GM04504 (cell line): ENCODE measurements around the gene TRIM65.

ENCODE experiments used
- DNase-seq: peaks from one replicate; pipeline ENCODE4 v3.0.0-alpha.2; 2012; ENCODE audit warnings: low read depth

The TRIM65 gene

DNA sequence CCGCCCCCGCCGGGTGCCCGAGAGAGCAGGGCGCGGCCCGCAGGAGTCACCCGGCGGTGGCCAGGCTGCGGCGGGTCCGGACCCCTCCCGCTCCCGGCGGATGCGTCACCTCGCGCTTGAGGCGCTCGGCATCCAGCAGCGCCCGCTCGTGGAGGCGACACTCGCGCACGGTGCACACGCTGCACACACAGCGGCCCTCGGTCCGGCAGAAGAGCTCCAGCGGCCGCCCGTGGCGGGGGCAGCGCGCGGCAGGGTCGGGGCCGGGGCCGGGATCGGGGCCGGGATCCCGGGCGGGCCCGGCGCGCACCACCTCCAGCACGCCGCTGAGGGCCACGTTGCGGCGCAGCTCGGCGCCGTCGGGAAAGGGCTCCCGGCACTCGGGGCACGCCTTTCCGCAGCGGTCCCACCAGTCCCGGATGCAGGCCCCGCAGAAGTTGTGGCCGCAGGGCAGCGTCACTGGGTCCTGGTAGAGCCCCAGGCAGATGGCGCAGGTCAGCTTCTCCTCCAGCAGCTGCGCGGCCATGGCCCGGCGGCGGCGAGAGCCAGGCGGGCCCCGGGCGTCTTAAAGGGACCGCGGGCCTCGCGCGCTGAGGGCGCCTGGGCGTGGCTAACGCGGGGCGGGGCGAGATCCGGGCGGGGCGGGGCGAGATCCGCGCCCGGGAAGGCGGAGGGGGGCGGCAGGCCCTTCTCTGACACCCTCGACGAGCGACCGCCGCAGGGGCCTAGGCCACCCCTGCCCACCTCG, at the start of gene TRIM65:
Gene TRIM65, minus strand, starts transcription at position 537 of the 745 bp plus-strand sequence. Its CDS starts 14 bp downstream, at position 523.
- DNase-seq: peak; percentile 66

DNA sequence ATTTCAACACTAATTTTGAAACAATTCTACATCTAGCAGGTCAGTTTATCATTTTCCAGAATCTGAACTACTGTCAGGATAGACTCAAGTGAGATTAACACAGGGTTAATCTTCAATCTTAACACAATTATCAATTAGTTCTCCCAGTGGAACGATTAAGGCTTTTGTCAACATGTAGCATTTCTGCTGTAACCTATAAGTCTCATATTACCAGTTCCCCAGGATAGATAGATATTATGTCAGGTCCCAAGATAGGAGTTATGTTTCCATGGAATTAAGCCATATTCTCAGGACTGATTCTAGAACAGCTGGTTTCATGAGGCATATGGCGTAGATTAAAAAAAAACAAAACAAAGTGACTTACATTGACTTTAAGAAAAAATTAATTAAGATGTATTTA, 48.5 kb upstream of the TRIM65 start:
- no peak for DNase-seq

GRCh38 chr17:75943491-75943890, 46.7 kb upstream of the TRIM65 start:
- no peak for DNase-seq

DNA sequence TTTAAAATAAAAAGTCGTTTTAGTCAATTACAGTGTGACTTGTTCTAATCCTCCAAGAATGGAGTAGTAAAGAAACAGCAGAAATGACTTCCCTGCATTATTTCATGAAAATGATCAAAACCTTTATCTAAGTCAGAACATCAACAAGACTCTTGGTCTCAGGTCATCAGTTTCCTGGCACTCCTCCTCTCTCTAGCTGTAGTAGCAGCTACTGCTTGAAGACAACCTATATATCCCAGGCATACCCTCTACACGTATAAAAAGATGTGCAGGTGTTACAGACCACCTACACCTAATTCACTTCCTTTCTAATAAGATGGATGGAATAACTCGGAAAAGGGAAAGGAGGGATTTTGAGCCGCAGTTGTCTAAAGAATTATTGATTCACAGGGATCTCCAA, 45.7 kb upstream of the TRIM65 start:
- no peak for DNase-seq

- no peak for DNase-seq
These were observed 44.7 kb upstream of the TRIM65 start for GRCh38 chr17:75941442-75941819.

DNA sequence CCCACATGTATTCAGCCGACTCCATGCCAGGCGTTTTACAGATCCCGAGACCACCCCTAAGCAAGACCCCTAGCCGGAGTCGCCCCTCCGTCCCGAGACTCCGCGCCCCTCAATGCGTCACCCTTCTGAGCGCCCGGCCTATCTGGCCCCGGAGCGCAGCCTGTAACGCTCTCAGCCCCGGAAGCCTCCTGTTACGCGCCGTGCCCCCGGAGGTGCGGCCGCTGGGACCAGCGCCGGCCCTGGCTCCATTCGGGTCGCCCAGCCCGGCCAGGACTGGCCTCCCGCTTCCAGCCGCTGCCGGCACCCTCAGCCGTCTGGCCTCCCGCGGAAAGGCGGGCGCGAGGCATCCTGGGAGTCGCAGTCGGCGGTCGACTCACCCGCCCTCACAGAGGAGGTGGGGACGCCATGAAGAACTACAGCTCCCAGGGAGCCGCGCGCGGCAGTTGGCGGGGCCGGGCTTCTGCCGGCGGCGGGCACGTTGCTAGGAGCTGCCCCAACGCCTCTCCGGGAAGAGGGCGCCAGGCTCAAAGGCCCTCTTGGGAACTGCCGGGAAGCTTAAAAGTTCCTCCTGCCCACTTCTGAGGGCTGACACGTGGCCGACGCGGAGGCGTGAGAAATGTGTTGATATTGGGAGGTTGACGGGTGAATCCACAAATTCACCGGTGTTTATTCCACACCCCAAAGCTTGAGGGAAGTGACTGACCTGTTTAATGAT, 44.1 kb upstream of the TRIM65 start, which contains the start of gene FBF1:
Gene FBF1, minus strand, starts transcription at position 316 of the 715 bp plus-strand sequence. CDS start 2,893 bp downstream, outside the sequence.
- DNase-seq: peak; percentile 92

GRCh38 chr17:75937652-75938051, 40.9 kb upstream of the TRIM65 start:
- DNase-seq: no peak

- no peak for DNase-seq
These were observed 37.1 kb upstream of the TRIM65 start for GRCh38 chr17:75933808-75934207.

DNA sequence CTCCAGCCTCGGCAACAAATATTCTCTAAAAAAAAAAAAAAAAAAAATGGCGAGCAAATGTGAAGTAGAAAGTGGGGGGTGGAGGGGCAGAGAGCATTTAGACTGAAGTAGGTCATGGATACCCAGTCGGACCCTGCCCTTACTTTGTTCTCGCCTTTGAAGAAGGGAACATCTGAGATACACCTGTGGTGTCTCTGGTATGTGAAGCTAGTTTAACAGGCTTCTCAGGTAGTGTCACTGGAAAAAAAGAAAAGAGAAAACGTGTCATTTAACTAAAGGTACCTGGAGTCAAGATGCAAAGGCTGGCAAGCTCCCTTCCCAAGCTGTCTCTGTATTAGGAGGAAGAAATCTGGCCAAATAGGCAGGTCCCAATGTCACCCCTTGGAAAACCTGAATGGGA, 36.1 kb upstream of the TRIM65 start:
- DNase-seq: no peak

GRCh38 chr17:75931062-75931461, 34.3 kb upstream of the TRIM65 start:
- DNase-seq: no peak

GRCh38 chr17:75927286-75927922, 30.7 kb upstream of the TRIM65 start:
- no peak for DNase-seq

DNA sequence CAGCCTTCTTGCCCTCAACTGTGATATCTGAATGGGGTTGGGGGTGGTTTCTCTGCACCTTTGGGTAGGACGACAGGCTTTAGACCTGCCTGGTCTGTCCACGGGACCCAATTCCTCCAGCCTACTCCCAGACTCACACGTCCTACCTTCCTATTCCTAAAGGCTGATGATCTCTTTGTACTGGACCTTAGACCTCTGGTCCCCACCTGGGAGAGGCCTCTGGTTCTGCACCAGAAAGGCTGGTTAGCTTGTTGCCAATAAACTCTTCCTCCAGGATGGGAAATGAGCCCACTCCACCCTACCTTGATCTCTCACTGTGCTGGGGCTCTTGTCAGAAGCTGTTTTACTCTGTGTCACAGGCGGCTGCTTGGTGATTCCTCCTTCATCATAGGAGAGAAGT, 29.7 kb upstream of the TRIM65 start:
- no peak for DNase-seq

DNA sequence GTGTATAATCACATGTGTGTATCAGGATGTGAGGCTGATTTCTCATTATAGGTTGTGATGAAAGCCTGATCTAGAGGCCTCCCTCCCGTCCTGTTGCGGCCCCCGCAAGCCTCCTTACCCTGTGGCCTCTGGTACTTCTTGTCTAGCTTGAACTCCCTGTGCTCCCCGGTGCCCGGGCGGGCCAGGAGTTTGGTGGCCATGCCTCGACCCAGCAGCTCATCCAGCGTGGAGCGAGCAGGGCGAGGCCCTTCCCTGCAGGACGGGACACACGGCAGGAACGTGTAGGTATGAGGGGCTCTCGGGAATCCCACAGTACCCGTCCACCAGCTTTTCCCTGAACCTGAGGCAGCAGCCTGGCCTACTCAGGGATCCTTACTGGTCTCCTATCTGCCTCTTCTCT, 29.2 kb upstream of the TRIM65 start:
- DNase-seq: no peak

DNA sequence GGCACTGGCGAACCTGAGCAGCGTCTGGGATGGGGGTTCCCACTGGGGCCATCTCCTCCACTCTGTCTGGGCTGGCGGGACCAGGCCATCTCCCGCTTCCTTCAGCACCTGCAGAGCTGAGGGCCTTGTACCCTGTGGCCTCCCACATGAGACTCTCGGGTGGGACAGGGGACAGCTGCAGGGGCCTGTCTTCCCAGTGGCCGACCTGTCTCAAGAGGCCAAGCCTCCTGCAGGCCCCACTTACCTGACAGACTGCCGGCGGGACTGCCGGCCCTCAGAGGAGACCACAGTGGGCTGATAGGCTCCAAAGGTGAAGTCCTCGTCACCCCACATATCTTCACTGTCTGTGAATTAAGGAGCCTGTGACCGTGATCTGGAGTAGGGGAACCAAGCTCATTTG, 28.4 kb upstream of the TRIM65 start:
- DNase-seq: no peak

- no peak for DNase-seq
These were observed 26.5 kb upstream of the TRIM65 start for GRCh38 chr17:75922963-75923874.

DNA sequence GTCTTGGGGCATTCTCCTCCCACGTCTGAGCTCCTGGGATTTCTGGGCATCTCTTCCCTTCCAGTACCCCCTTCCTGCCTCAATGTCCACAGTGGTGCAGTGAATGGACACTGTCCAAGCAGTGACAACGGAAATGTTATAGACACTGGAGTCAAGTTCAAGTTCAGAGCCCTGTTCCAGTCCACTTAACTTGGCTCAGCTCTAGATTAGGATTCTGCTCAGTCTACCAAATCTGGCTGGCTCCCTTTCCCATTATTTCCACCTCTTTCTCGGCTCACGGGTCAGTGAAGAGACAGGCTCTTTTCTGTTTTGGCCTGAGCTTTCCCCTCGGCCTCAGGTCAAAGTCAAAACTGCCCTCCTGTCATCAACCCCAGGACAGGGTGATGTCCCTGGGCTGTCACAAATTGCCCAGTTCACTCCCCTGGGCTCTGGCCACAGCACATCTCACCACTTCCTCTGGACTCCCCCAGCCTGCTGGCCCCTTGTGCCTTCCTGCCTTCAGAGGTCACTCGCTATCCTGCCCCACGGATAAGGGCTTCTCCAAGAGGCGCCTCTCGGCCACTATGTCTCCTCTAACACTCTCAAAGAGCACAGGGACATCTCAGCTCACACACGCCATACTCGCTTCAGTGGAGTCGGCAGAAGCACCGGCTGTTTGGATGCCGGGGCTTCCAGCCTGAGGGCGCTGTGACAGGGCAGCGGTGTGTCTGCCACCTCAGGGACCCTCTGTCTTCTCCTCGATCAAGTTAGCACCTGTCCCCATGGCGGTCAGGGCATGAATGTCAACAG, 25.6 kb upstream of the TRIM65 start:
- DNase-seq: no peak

DNA sequence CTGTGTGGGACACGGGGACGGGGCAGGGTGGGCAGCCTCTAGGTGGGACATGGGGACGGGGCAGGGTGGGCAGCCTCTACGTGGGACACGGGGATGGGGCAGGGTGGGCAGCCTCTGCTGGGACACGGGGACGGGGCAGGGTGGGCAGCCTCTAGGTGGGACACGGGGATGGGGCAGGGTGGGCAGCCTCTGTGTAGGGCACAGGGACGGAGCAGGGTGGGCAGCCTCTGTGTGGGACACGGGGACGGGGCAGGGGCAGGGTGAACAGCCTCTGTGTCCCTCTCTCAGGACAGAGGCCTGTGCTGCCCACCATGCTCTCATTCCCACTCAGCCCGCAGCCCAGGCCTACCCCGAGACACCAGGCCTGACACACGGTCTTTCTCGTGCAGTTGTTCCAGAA, 24.8 kb upstream of the TRIM65 start:
- DNase-seq: no peak

DNA sequence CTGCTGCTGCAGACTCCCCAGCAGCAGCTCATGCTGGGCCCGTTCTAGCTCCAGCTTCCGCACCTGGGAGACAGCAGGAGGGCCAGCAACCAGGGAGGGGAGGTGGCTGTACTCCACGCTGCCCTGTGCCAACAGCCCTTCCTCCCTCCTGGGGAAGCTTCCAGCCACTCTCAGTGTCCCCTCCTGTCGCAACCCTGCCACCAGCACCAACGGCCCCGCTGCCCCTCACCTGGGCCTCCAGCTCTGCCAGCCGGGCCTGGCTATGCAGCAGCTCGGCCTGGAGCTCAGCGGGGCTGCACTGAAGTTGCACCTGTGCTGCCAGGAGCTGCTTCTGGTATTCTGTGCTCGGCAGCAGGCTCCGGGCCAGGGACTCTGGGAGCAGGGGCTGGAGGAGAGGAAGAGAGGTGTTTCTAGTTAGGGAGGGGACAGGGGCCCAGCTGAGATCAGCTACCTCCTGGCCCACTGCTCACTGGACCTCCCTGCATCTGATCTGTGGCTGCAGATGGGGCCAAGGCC, 23.4 kb upstream of the TRIM65 start:
- DNase-seq: no peak

- DNase-seq: no peak
These were observed 22.9 kb upstream of the TRIM65 start for GRCh38 chr17:75919611-75920010.

DNA sequence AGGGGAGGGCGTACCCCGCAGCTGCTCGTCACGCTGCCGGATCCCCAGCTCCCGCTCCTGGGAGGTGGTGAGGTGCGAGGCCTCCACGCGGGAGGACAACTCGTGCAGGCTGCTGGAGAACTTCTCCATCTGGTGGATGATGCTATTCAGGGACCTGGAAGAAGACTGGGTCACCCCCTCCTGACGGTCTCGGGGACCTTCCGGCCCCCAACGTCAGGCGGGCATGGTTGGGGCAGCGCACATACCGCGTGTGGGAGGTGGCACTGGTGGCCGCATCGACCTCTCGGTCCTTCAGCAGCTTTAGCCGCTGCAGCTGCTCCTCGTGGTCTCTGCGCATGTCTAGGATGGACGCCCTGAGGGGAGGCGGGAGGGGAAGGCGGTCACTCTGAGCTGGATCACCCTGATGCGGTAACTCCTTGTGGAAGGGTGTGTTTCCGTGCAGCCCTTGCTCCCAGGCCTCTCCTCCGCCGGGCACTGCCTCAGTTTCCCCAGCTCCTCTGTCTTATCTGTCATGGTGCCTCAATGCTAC, 21.2 kb upstream of the TRIM65 start:
- DNase-seq: no peak
